Caco-2 (cell line): ENCODE results near the gene RNF130. TPM values are rescaled to one million over a fixed set of nuclear protein-coding genes. Genes with fewer than 3 reads are reported as not detected.
A peak's percentile ranks its signal among the peaks of the same experiment; 100 is the strongest.

Experiments used
- BruUV-seq: library from RNA; stranded (reverse); fragments of 400-500 nt; replicated peaks from 2 replicates; lab custom pipeline; 2021; lab: Mats Ljungman, UMichigan
- CTCF ChIA-PET: fragments of 300-600 bp; sonication (Branson Sonifier 250); formaldehyde crosslinking; loops from one replicate; lab custom pipeline; 2022; ENCODE audit warnings: antibody characterized with exemption; lab: Charles Lee
- POLR2A ChIA-PET: fragments of 300-600 bp; sonication (Branson Sonifier 250); formaldehyde crosslinking; loops from one replicate; lab custom pipeline; 2022; ENCODE audit warnings: antibody characterized with exemption; lab: Charles Lee
- DNase-seq, 2 experiments: peaks; one replicate each; pipeline versions ENCODE4 v3.0.0 to v3.0.0-alpha.2; 2020 to 2022
- H3K27me3 ChIP-seq: replicated peaks from 2 replicates; pipeline ENCODE4 v1.6.0; 2011; ENCODE audit warnings: low read length; ENCODE audit not compliant: control insufficient read depth, insufficient read depth
- H3K36me3 ChIP-seq: 2 replicates; pipeline ENCODE4 v1.5.1; 2011; ENCODE audit warnings: low read length; ENCODE audit not compliant: control insufficient read depth, insufficient read depth
- H3K4me1 ChIP-seq: fragments of 250-450 bp; sonication (Bioruptor Pico); 2 replicates; pipeline ENCODE4 v1.5.1; 2020; ENCODE audit warnings: mild to moderate bottlenecking
- H3K4me3 ChIP-seq: 2 replicates; pipeline ENCODE4 v1.5.1; 2011; ENCODE audit warnings: low read depth, mild to moderate bottlenecking, control low read depth, low read length
- H3K9me3 ChIP-seq: fragments of 250-450 bp; sonication (Bioruptor Pico); 2 replicates; pipeline ENCODE4 v1.5.1; 2020; ENCODE audit warnings: mild to moderate bottlenecking, moderate library complexity
- H3K27ac Mint-ChIP-seq: one replicate; pipeline ENCODE4 v1.8.0; 2022; ENCODE audit warnings: mixed read lengths; ENCODE audit not compliant: unreplicated experiment
- H3K27me3 Mint-ChIP-seq: one replicate; pipeline ENCODE4 v1.8.0; 2022; ENCODE audit warnings: mixed read lengths; ENCODE audit not compliant: insufficient read depth, unreplicated experiment
- H3K36me3 Mint-ChIP-seq: one replicate; pipeline ENCODE4 v1.8.0; 2022; ENCODE audit warnings: mild to moderate bottlenecking, mixed read lengths; ENCODE audit not compliant: insufficient read depth, unreplicated experiment
- H3K4me1 Mint-ChIP-seq: one replicate; pipeline ENCODE4 v1.8.0; 2022; ENCODE audit warnings: low read depth, mixed read lengths; ENCODE audit not compliant: unreplicated experiment
- H3K4me3 Mint-ChIP-seq: one replicate; pipeline ENCODE4 v1.8.0; 2022; ENCODE audit warnings: mild to moderate bottlenecking, moderate library complexity, mixed read lengths; ENCODE audit not compliant: unreplicated experiment
- H3K9me3 Mint-ChIP-seq: one replicate; pipeline ENCODE4 v1.8.0; 2022; ENCODE audit warnings: mixed read lengths; ENCODE audit not compliant: unreplicated experiment
- CTCF ChIP-seq, 2 experiments: fragments of 200-600 bp in 1 of 2; IDR thresholded peaks; 1 replicate in 1 of 2; 2 replicates in 1 of 2; pipeline versions ENCODE4 v1.5.1 to v1.8.0; 2011 to 2022; ENCODE audit warnings: antibody characterized with exemption in 1 of 2, control low read depth in 1 of 2, inconsistent platforms in 1 of 2, low read depth in 1 of 2, low read length in 1 of 2, mild to moderate bottlenecking in 1 of 2, moderate library complexity in 1 of 2; ENCODE audit not compliant: insufficient read depth in 1 of 2, severe bottlenecking in 1 of 2, unreplicated experiment in 1 of 2
- intact Hi-C: fragments of 100-400 bp; cut with micrococcal nuclease; formaldehyde crosslinking; loops from one replicate; pipeline ENCODE4 v1.10.0; 2022; ENCODE audit not compliant: unreplicated experiment
- total RNA-seq: library from RNA; stranded (reverse); gene quantifications from 2 replicates; pipeline ENCODE4 v1.2.3, GENCODE V29; 2022

RNF130 gene
- total RNA-seq, 1 experiment from 2014 or later, result 34.5 TPM

- no peak overlapping the region for H3K27ac Mint-ChIP-seq
- H3K9me3 Mint-ChIP-seq, result no peaks in the 10 kb centered on the region
- Histone ChIP-seq H3K9me3 (no peaks in the 10 kb centered on the region), H3K36me3 (no peaks in the 10 kb centered on the region; the same call in 1 of the 2 replicates), H3K4me3 (no peak overlapping the region), H3K4me1 (no peaks in the 10 kb centered on the region), H3K27me3 (no peaks in the 10 kb centered on the region)
- ChIA-PET POLR2A (no interaction called here), CTCF (no interaction called here)
- H3K4me1 Mint-ChIP-seq, result peaks cover 23% of the 10 kb centered on the region
- no peak overlapping the region for H3K4me3 Mint-ChIP-seq
- BruUV-seq, result no TSS peak
- no peak for DNase-seq
- no peaks in the 10 kb centered on the region for H3K36me3 Mint-ChIP-seq
- no peak for TF ChIP-seq CTCF (IDR thresholded peaks at IDR 0.05; ENCODE audit: insufficient read depth in 1 of 2, low read depth in 1 of 2, low read length in 1 of 2, severe bottlenecking in 1 of 2, unreplicated experiment in 1 of 2)
- intact Hi-C loops, result no loop called here
- no peaks in the 10 kb centered on the region for H3K27me3 Mint-ChIP-seq
Observed at GRCh38 chr5:180056153-180056552, 15.4 kb downstream of the RNF130 start.

DNA sequence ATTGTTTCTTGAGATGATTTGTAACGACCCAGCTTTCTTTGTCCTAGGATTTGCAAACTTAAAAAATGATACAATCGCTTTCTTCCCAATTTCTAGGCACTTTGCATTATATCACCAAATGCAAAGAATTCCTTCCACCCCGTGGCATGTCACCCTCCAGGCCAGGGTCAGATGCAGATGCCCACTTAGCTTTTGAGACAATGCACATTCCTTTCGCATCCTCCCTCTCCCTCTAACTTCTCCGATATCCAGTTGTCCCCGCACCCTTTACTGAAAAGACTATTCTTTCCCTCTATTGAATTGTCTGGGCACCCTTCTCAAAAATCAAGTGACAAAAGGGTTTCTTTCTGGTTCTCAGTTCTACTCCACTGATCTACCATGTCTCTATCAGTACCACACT, 17.3 kb downstream of the RNF130 start:
- no peak overlapping the region for H3K4me3 Mint-ChIP-seq
- H3K9me3 Mint-ChIP-seq, result no peaks in the 10 kb centered on the region
- H3K4me1 ChIP-seq, result no peaks in the 10 kb centered on the region
- no peaks in the 10 kb centered on the region for H3K36me3 ChIP-seq
- intact Hi-C loops, result no loop called here
- no peaks in the 10 kb centered on the region for H3K27me3 Mint-ChIP-seq
- POLR2A ChIA-PET, result interaction anchor here (0.7 kb wide), 1 partner anchor 615 kb away, joined by 3 read pairs; no protein-coding TSS in a partner anchor
- no peak overlapping the region for H3K27ac Mint-ChIP-seq
- H3K27me3 ChIP-seq, result no peaks in the 10 kb centered on the region
- DNase-seq, result no peak
- H3K9me3 ChIP-seq, result no peaks in the 10 kb centered on the region
- no peak overlapping the region for H3K4me3 ChIP-seq
- CTCF ChIA-PET, result no interaction called here
- TF ChIP-seq CTCF (IDR thresholded peaks at IDR 0.05; ENCODE audit: insufficient read depth in 1 of 2, low read depth in 1 of 2, low read length in 1 of 2, severe bottlenecking in 1 of 2, unreplicated experiment in 1 of 2), result no peak
- H3K4me1 Mint-ChIP-seq, result peaks cover 23% of the 10 kb centered on the region
- H3K36me3 Mint-ChIP-seq, result no peaks in the 10 kb centered on the region
- no TSS peak for BruUV-seq

DNA sequence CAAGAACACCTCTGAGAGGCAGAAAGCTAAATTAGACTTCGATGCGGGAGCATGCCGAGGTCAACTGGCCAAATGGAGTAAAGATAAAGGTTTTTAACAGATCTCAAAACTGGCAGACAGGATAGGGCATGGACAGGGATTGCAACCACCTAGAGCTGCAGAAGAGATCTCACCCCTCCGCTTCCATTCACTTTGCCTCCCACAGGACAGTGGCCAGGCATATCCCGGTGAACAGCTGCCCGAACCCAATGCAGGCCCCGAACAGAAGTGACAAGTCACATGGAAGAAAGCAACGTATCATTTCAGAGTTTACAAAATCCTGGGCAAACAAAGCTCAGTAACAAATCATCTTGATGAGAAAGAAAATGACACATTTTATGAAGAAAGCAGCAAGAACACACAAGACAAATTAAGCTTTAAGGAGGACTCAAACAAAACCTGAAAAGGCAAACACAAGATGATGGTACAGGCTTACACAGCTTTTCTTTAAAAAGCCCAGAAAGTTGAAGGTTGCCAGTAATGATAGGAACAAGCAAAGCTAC, 18.4 kb downstream of the RNF130 start:
- H3K4me3 Mint-ChIP-seq, result peak overlapping the region; percentile 14
- Histone ChIP-seq H3K4me1 (no peaks in the 10 kb centered on the region), H3K9me3 (no peaks in the 10 kb centered on the region), H3K4me3 (no peak overlapping the region), H3K27me3 (no peaks in the 10 kb centered on the region), H3K36me3 (no peaks in the 10 kb centered on the region)
- H3K36me3 Mint-ChIP-seq, result no peaks in the 10 kb centered on the region
- ChIA-PET POLR2A (interaction anchor here (0.6 kb wide), 1 partner anchor 33 kb away, joined by 5 read pairs; no protein-coding TSS in a partner anchor), CTCF (interaction anchor here (1.1 kb wide), 1 partner anchor 78 kb away, joined by 3 read pairs; no protein-coding TSS in a partner anchor)
- no peaks in the 10 kb centered on the region for H3K9me3 Mint-ChIP-seq
- no peak overlapping the region for H3K27ac Mint-ChIP-seq
- no TSS peak for BruUV-seq
- intact Hi-C loops, result no loop called here
- H3K27me3 Mint-ChIP-seq, result no peaks in the 10 kb centered on the region
- H3K4me1 Mint-ChIP-seq, result peaks cover 23% of the 10 kb centered on the region
- peak in 1 of 2 experiments; percentile 36 for DNase-seq
- TF ChIP-seq CTCF (IDR thresholded peaks at IDR 0.05; ENCODE audit: insufficient read depth in 1 of 2, low read depth in 1 of 2, low read length in 1 of 2, severe bottlenecking in 1 of 2, unreplicated experiment in 1 of 2), result no peak
